Cardiac fibroblast (primary cell): ENCODE measurements around the gene NEU3.

ENCODE experiments used
- DNase-seq, 2 donors: peaks; one replicate each; pipeline versions ENCODE4 v3.0.0 to v3.0.0-alpha.2; 2010; ENCODE audit warnings: low read depth in 2 of 2
- H3K4me3 ChIP-seq, 2 donors: replicated peaks in 1 of 2; 1 replicate in 1 of 2; 2 replicates in 1 of 2; pipeline ENCODE4 v1.5.1; 2011; ENCODE audit warnings: low read depth in 2 of 2, low read length in 2 of 2, mild to moderate bottlenecking in 2 of 2, moderate library complexity in 1 of 2
- TF ChIP-seq, protein P1 (sequence below): IDR thresholded peaks from one replicate; pipeline ENCODE4 v1.5.1; 2011; ENCODE audit warnings: low read depth, mild to moderate bottlenecking, low read length, inconsistent platforms

NEU3 gene

DNA sequence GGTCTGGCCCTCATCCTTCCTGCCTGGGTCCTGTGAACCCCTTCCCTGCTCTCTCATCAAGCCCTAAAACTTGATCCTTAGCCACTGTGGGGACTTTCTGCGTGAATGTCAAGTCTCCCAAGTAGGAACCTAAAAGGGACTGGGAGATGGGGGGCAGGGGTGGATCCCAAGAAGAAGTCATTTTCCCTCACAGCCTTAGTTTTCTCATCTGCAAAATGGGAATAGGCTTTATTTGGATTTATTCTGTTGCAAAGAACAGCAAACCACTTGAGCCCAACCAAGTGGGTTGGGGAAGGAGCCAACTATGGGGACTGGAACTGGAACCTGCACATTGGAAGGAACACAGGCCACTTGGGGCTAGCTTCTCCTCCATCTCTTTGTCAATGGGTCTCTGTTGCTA lies 36.8 kb downstream of the NEU3 start:
- DNase-seq, result no peak
- H3K4me3 ChIP-seq, result no peak overlapping the region
- TF ChIP-seq, protein P1, sequence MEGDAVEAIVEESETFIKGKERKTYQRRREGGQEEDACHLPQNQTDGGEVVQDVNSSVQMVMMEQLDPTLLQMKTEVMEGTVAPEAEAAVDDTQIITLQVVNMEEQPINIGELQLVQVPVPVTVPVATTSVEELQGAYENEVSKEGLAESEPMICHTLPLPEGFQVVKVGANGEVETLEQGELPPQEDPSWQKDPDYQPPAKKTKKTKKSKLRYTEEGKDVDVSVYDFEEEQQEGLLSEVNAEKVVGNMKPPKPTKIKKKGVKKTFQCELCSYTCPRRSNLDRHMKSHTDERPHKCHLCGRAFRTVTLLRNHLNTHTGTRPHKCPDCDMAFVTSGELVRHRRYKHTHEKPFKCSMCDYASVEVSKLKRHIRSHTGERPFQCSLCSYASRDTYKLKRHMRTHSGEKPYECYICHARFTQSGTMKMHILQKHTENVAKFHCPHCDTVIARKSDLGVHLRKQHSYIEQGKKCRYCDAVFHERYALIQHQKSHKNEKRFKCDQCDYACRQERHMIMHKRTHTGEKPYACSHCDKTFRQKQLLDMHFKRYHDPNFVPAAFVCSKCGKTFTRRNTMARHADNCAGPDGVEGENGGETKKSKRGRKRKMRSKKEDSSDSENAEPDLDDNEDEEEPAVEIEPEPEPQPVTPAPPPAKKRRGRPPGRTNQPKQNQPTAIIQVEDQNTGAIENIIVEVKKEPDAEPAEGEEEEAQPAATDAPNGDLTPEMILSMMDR, result no peak

DNA sequence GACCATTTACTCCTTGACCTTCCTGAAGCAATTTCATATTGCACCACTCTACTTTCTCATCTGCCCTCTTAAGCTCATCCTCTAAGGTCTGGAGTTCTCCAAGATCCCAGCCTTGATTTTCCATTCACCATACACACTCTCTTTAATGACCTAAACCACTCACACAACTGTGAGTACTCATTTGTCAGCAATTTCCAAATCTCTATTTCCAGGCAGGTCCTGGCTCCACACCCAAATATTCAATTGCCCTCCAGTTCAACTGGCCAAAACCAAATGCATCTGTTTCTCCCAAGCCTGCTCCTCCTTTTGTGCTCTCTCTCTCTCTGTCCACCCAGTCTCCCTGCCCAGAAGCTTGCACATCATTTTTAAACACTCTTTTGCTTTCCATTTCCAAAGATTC lies 39.6 kb downstream of the NEU3 start:
- peak in 1 of 2 donors; percentile 52 for DNase-seq
- H3K4me3 ChIP-seq, result no peak overlapping the region
- TF ChIP-seq, protein P1, result no peak

DNA sequence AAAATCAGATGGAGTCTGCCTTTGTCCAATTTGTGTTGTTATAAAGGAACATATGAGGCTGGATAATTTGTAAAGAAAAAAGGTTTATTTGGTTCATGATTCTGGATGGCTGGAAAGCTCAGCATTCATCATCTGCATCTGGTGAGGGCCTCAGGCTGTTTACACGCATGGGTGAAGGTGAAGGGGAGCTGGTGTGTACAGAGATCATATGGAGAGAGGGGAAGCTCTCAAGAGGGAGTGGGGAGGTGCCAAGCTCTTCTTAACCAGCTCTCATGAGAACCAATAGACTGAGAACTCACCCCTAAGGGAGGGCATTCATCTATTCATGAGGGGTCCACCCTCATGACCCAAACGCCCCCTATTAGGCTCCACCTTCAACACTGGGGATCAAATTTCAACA lies 40.0 kb downstream of the NEU3 start:
- no peak overlapping the region for H3K4me3 ChIP-seq
- TF ChIP-seq, protein P1, result no peak
- DNase-seq, result no peak

DNA sequence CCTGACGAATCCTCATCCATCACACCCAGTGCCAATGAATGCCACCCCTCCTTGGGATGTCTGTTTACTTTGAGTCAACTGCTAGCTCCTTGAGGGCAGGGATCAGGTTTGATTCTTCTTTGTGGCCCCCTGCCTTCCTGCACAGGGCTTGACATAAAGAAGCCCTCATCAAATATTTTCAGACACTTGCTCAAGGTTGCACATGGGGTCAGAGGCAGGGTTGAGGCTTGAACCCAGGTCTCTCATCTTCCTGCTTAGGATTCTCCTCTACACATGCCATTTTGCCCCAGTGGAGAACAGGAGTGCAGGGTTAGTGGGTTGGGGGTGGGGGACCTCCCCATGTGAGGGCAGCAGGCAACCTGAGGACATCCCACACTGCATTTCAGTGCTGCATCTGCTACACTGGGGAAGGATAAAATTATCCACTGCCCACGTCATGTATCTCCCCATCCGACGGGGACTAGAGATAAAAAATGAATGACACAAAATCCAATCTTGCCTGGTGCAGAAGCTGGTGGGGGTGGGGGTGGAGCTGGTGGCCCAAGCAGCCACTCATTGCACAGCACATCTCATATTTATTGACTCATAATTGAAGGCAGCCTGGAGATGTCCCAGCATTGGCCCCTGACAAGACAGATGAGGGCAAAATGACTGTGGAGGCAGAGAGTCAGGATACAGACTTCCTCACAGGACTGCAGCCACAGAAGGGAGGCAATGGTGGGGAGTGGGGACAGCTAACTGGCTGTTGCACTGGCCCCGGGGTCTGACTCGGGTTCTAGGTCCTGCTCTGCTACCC lies 41.3 kb downstream of the NEU3 start:
- no peak for DNase-seq

DNA sequence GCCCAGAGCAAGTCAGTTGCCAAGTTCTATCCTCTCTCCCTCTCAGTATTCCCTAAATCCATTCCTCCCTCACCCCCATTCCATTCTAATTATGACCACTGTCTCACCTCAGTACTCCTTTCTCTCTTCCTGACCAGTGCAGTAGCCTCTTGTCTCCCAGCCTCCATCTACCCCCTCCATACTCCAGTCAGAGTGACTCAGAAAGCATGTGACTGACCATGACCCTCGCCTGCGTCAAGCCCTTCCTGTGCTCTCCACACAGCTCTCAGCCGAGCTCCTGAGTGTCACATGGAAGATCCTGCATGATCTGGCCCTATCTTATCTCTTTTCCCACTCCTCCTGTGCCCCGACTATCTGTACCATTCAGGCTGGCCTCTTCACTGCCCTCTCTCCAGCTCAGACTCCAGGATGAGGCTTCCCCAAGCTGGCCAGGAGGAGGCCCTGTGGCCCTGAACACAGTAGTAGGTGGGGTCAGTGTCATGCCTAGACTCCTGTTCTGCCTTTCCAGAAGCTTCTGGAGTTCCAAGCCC lies 42.6 kb downstream of the NEU3 start:
- TF ChIP-seq, protein P1, result no peak
- DNase-seq, result peak; percentile 87 to 92
- H3K4me3 ChIP-seq, result no peak overlapping the region

More for the DNA sequence above, 41.3 kb downstream of the NEU3 start:
- no peak overlapping the region for H3K4me3 ChIP-seq
- TF ChIP-seq, protein P1, result no peak

DNA sequence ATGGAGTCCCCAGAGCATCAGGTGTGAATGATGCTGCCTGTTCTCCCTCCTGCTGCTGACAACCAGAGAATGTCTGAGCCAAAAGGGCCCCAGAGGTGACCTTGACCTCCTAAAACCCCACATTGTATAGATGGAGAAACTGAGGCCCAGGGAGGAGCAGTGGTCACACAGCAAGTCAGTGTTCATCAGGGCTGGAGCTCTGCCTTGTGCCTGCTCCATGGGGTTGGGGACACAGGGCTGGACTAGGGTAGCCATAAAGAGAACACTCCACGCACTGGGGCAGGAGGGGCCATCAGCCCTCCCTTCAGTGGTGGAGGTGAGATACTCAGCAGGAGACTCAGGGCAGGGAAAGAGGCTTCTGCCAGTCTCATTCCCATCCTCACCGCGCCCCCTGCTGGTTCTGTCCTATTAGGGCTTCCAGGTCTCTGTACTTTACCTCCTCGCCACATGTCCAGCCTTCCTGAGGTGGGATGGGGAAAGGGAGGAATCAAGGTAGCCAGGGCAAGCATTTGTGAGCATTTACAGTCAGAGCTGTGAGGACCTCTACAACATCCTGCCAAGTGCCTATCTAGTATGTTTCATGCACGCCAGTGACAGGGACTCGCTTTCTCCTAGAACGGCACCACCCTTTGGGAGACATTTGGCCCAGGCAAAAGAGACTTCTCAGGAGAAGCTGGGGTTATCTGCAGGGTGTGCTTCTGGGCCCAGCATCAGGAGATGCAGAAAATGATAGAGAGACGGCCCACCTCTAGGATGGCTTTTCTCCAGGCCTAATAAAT lies 43.2 kb downstream of the NEU3 start:
- peak; percentile 81 to 86 for DNase-seq
- H3K4me3 ChIP-seq, result no peak overlapping the region
- TF ChIP-seq, protein P1, result peak; percentile 84
